HCT116 (cell line): ENCODE results near the gene LPAR1. TPM values are rescaled to one million over a fixed set of nuclear protein-coding genes. Genes with fewer than 3 reads are reported as not detected.

Source experiments
- ATAC-seq: fragments of 200-7000 bp; cut with Tn5 transposase; 2 replicates; pipeline ENCODE4 v1.9.1; 2020; ENCODE audit warnings: mild to moderate bottlenecking, moderate library complexity
- BruUV-seq: library from RNA; stranded (reverse); fragments of 400-500 nt; replicated peaks from 2 replicates; lab custom pipeline; 2021; lab: Mats Ljungman, UMichigan
- CTCF ChIA-PET: fragments of 300-600 bp; sonication (Branson Sonifier 250); formaldehyde crosslinking; loops from one replicate; lab custom pipeline; 2021; ENCODE audit warnings: antibody characterized with exemption; lab: Charles Lee
- POLR2A ChIA-PET: fragments of 300-600, 350-600 bp; sonication (Branson Sonifier 250); formaldehyde crosslinking; loops from one replicate; lab custom pipeline; 2021; ENCODE audit warnings: antibody characterized with exemption; lab: Charles Lee
- RAD21 ChIA-PET, 2 experiments: fragments of 300-600 bp; sonication (Branson Sonifier 250); formaldehyde crosslinking; loops; one replicate each; lab custom pipeline; 2023; ENCODE audit warnings: low total read pairs in 2 of 2; ENCODE audit not compliant: uncharacterized antibody in 2 of 2, unreplicated experiment in 2 of 2, low non-redundant PET in 1 of 2; lab: Charles Lee
- DNase-seq: peaks from one replicate; pipeline ENCODE4 v3.0.0-alpha.2; 2010; ENCODE audit warnings: low read depth, low spot score
- H2AFZ ChIP-seq: fragments of 200-600 bp; shearing (Covaris generic), sonication (generic); 2 replicates; pipeline ENCODE4 v1.6.1; 2017; ENCODE audit warnings: low read depth, mixed run types, mixed read lengths, antibody characterized with exemption, low read length; ENCODE audit not compliant: poor library complexity, severe bottlenecking
- H3K27ac ChIP-seq: 2 replicates; pipeline ENCODE4 v1.5.1; 2012; ENCODE audit warnings: low read depth, low read length
- H3K27me3 ChIP-seq: fragments of 200-600 bp; sonication (generic); 2 replicates; pipeline ENCODE4 v1.6.1; 2016; ENCODE audit warnings: mixed run types, low read length, mixed read lengths; ENCODE audit not compliant: insufficient read depth
- H3K36me3 ChIP-seq, 2 experiments: fragments of 200-500 bp in 1 of 2; fragments of 200-600 bp in 1 of 2; sonication (Bioruptor generic) in 1 of 2; sonication (generic) in 1 of 2; 2 replicates each; pipeline versions ENCODE4 v1.5.1 to v1.6.1; 2014 to 2016; ENCODE audit warnings: low read length in 2 of 2, inconsistent platforms in 1 of 2, mixed read lengths in 1 of 2, mixed run types in 1 of 2; ENCODE audit not compliant: insufficient read depth in 2 of 2, control insufficient read depth in 1 of 2
- H3K4me1 ChIP-seq, 2 experiments: fragments of 200-600 bp in 1 of 2; sonication (generic) in 1 of 2; 2 replicates each; pipeline versions ENCODE4 v1.5.1 to v1.6.1; 2012 to 2017; ENCODE audit warnings: low read length in 2 of 2, inconsistent platforms in 1 of 2, mild to moderate bottlenecking in 1 of 2, mixed read lengths in 1 of 2, mixed run types in 1 of 2, moderate library complexity in 1 of 2; ENCODE audit not compliant: insufficient read depth in 2 of 2, control insufficient read depth in 1 of 2
- H3K4me2 ChIP-seq: fragments of 200-600 bp; sonication (generic); 2 replicates; pipeline ENCODE4 v1.6.1; 2017; ENCODE audit warnings: mixed run types, low read length, mixed read lengths
- H3K4me3 ChIP-seq, 2 experiments: fragments of 200-600 bp in 1 of 2; sonication (generic) in 1 of 2; replicated peaks in 1 of 2; 2 replicates each; pipeline ENCODE4 v1.5.1; 2011 to 2016; ENCODE audit warnings: low read length in 2 of 2, control low read depth in 1 of 2, low read depth in 1 of 2, mild to moderate bottlenecking in 1 of 2, mixed read lengths in 1 of 2, mixed run types in 1 of 2
- H3K79me2 ChIP-seq: fragments of 200-600 bp; sonication (generic); 2 replicates; pipeline ENCODE4 v1.6.1; 2017; ENCODE audit warnings: mild to moderate bottlenecking, mixed run types, low read length, moderate library complexity, mixed read lengths; ENCODE audit not compliant: insufficient read depth
- H3K9ac ChIP-seq: fragments of 200-600 bp; sonication (generic); 2 replicates; pipeline ENCODE4 v1.6.1; 2016; ENCODE audit warnings: low read length, mixed read lengths
- H3K9me2 ChIP-seq: fragments of 200-600 bp; sonication (generic), shearing (Covaris generic); 2 replicates; pipeline ENCODE4 v1.6.1; 2017; ENCODE audit warnings: mixed run types, mild to moderate bottlenecking, moderate library complexity; ENCODE audit not compliant: insufficient read depth
- H3K9me3 ChIP-seq, 2 experiments: fragments of 200-500 bp in 1 of 2; fragments of 200-600 bp in 1 of 2; sonication (Bioruptor generic) in 1 of 2; sonication (generic) in 1 of 2; 2 replicates each; pipeline ENCODE4 v1.6.1; 2014 to 2017; ENCODE audit warnings: low read length in 2 of 2, mixed read lengths in 2 of 2, inconsistent platforms in 1 of 2, low read depth in 1 of 2, mild to moderate bottlenecking in 1 of 2, mixed run types in 1 of 2, moderate library complexity in 1 of 2; ENCODE audit not compliant: control insufficient read depth in 1 of 2, insufficient read depth in 1 of 2
- H4K20me1 ChIP-seq: fragments of 200-600 bp; sonication (generic), shearing (Covaris generic); 2 replicates; pipeline ENCODE4 v1.6.1; 2017; ENCODE audit warnings: mixed run types, mild to moderate bottlenecking, moderate library complexity; ENCODE audit not compliant: insufficient read depth
- CBX3 ChIP-seq: IDR thresholded peaks from 2 replicates; pipeline ENCODE4 v1.6.1; 2012; ENCODE audit warnings: low read depth
- CEBPB ChIP-seq: IDR thresholded peaks from 2 replicates; pipeline ENCODE4 v1.6.1; 2012; ENCODE audit warnings: low read depth
- CTCF ChIP-seq, 3 experiments: fragments of 200-600 bp in 1 of 3; sonication (generic) in 1 of 3; IDR thresholded peaks in 2 of 3; conservative IDR thresholded peaks in 1 of 3; 2 replicates each; pipeline ENCODE4 v1.5.1; 2012 to 2017; ENCODE audit warnings: low read depth in 2 of 3, low read length in 2 of 3, antibody characterized with exemption in 1 of 3, borderline replicate concordance in 1 of 3, control low read depth in 1 of 3, mild to moderate bottlenecking in 1 of 3, mixed read lengths in 1 of 3, mixed run types in 1 of 3, moderate library complexity in 1 of 3; ENCODE audit not compliant: insufficient read depth in 1 of 3
- EZH2 ChIP-seq: fragments of 200-600 bp; sonication (generic); IDR thresholded peaks from 2 replicates; pipeline ENCODE4 v1.6.1; 2017; ENCODE audit warnings: antibody characterized with exemption, mixed run types
- EZH2phosphoT487 ChIP-seq: fragments of 200-600 bp; IDR thresholded peaks from 2 replicates; pipeline ENCODE4 v1.6.1; 2018; ENCODE audit warnings: antibody characterized with exemption, borderline replicate concordance
- JUND ChIP-seq: IDR thresholded peaks from 2 replicates; pipeline ENCODE4 v1.6.1; 2012
- MAX ChIP-seq: IDR thresholded peaks from 2 replicates; pipeline ENCODE4 v1.6.1; 2012
- POLR2A ChIP-seq: IDR thresholded peaks from 2 replicates; pipeline ENCODE4 v1.7.0; 2011; ENCODE audit warnings: borderline replicate concordance; ENCODE audit not compliant: insufficient read depth, insufficient read length; ENCODE audit errors: extremely low read depth
- SP1 ChIP-seq: IDR thresholded peaks from 2 replicates; pipeline ENCODE4 v1.6.1; 2012; ENCODE audit warnings: low read depth
- SRF ChIP-seq: IDR thresholded peaks from 2 replicates; pipeline ENCODE4 v1.6.1; 2012; ENCODE audit warnings: low read depth
- ZFX ChIP-seq: fragments of 450-650 bp; IDR thresholded peaks from 2 replicates; pipeline ENCODE4 v1.6.1; 2017
- ZNF274 ChIP-seq: fragments of 200-500 bp; sonication (Bioruptor generic); IDR thresholded peaks from 2 replicates; pipeline ENCODE4 v1.6.1; 2014; ENCODE audit warnings: mild to moderate bottlenecking, low read depth, low read length, inconsistent platforms
- intact Hi-C: fragments of 100-400 bp; cut with micrococcal nuclease; formaldehyde crosslinking; loops from 2 replicates; pipeline ENCODE4 v1.10.0; 2022
- total RNA-seq: library from RNA; stranded (reverse); gene quantifications from one replicate; pipeline ENCODE4 v1.2.1, GENCODE V29; 2021; ENCODE audit not compliant: unreplicated experiment

Gene LPAR1
- total RNA-seq, 1 experiment from 2014 or later, result 7.4 TPM

- Histone ChIP-seq H3K4me1 (peaks cover 8 to 17% of the 10 kb centered on the region in 2 experiments; a peak in 3 of 4 replicates), H3K27ac (no peak overlapping the region)
- TF ChIP-seq JUND, result no peak
- TF ChIP-seq EZH2phosphoT487, result no peak
- TF ChIP-seq SRF, result no peak
- no peak for TF ChIP-seq CBX3
- TF ChIP-seq POLR2A, result no peak
- TF ChIP-seq SP1, result no peak
- no peak for TF ChIP-seq CTCF (IDR thresholded peaks at IDR 0.05 in 2 of 3, conservative IDR thresholded peaks at IDR 0.05 in 1 of 3; ENCODE audit: borderline replicate concordance in 1 of 3, insufficient read depth in 1 of 3, low read depth in 2 of 3, low read length in 2 of 3)
- no peak for TF ChIP-seq ZNF274
- no peak for TF ChIP-seq ZFX
- TF ChIP-seq CEBPB, result no peak
- no peak for TF ChIP-seq MAX
- no peak for TF ChIP-seq EZH2
- TF ChIP-seq, all 23 proteins: peak for 0
- DNase-seq (peak; percentile 6), ATAC-seq (peak; percentile 73)
- Histone ChIP-seq H4K20me1 (no peaks in the 10 kb centered on the region), H3K4me2 (peak overlapping the region; percentile 49), H3K9ac (no peak overlapping the region), H3K36me3 (no peaks in the 10 kb centered on the region), H2AFZ (peak overlapping the region; percentile 28), H3K79me2 (no peaks in the 10 kb centered on the region), H3K9me2 (0 out of 2 replicates have a peak, but pooled peaks cover 3% of the 10 kb centered on the region), H3K4me3 (no peak overlapping the region), H3K9me3 (no peaks in the 10 kb centered on the region), H3K27me3 (no peaks in the 10 kb centered on the region)
- BruUV-seq, result no TSS peak
- intact Hi-C loops, result no loop called here
- POLR2A ChIA-PET, result no interaction called here
- RAD21 ChIA-PET, result no interaction called here
- CTCF ChIA-PET, result no interaction called here
Observed at GRCh38 chr9:110835404-110835803, 202.9 kb downstream of the LPAR1 start.
